Measurements from ENCODE around the gene LARGE1. TPM values are rescaled to one million over a fixed set of nuclear protein-coding genes. Genes with fewer than 3 reads are reported as not detected.

LARGE1 gene
- total RNA-seq, 4 donors from 2014 or later = 24.9 to 51.0 (median 32.7) TPM

GRCh38 chr22:33315117-33315516, 605.2 kb downstream of the LARGE1 start:
- WGBS, 2 donors = 91 to 92% methylated on average over 11 of the region's 11 CpGs
- H3K4me1 ChIP-seq = no peaks in the 10 kb centered on the region
- no peak for TF ChIP-seq CTCF (IDR thresholded peaks at IDR 0.05)
- TF ChIP-seq POLR2A (IDR thresholded peaks at IDR 0.05) = no peak
- TF ChIP-seq EP300 (IDR thresholded peaks at IDR 0.05) = no peak
- no peak for DNase-seq (ENCODE audit: low spot score in 2 of 2)
- H3K9me3 ChIP-seq = no peaks in the 10 kb centered on the region
- no peak overlapping the region for H3K27ac ChIP-seq
- H3K4me3 ChIP-seq = no peak overlapping the region
- H3K36me3 ChIP-seq = peaks cover 0 to 53% (median 0%) of the 10 kb centered on the region in 3 donors
- H3K27me3 ChIP-seq = no peaks in the 10 kb centered on the region

- 85 to 92% methylated on average over 5 of the region's 5 CpGs for WGBS, 2 donors
- no peak for DNase-seq (ENCODE audit: low spot score in 2 of 2)
- peaks cover 0 to 61% (median 0%) of the 10 kb centered on the region in 3 donors for H3K36me3 ChIP-seq
- H3K27ac ChIP-seq = no peak overlapping the region
- no peak for TF ChIP-seq CTCF (IDR thresholded peaks at IDR 0.05)
- no peak for TF ChIP-seq POLR2A (IDR thresholded peaks at IDR 0.05)
- no peak for TF ChIP-seq EP300 (IDR thresholded peaks at IDR 0.05)
- no peaks in the 10 kb centered on the region for H3K4me1 ChIP-seq
- H3K4me3 ChIP-seq = no peak overlapping the region
- no peaks in the 10 kb centered on the region for H3K9me3 ChIP-seq
- no peaks in the 10 kb centered on the region for H3K27me3 ChIP-seq
These were observed 606.0 kb downstream of the LARGE1 start for GRCh38 chr22:33314316-33314715.

GRCh38 chr22:33303099-33303498, 617.2 kb downstream of the LARGE1 start:
- TF ChIP-seq POLR2A (IDR thresholded peaks at IDR 0.05) (no peak), EP300 (IDR thresholded peaks at IDR 0.05) (no peak), CTCF (IDR thresholded peaks at IDR 0.05) (no peak)
- no peak overlapping the region for H3K27ac ChIP-seq
- 77 to 78% methylated on average over 9 of the region's 9 CpGs for WGBS, 2 donors

GRCh38 chr22:33302549-33302948, 617.7 kb downstream of the LARGE1 start:
- H3K27me3 ChIP-seq = no peaks in the 10 kb centered on the region
- 56 to 63% methylated on average over 11 of the region's 11 CpGs for WGBS, 2 donors
- H3K27ac ChIP-seq = no peak overlapping the region
- H3K9me3 ChIP-seq = no peaks in the 10 kb centered on the region
- peaks cover 0 to 28% (median 5%) of the 10 kb centered on the region in 4 donors for H3K4me1 ChIP-seq
- H3K4me3 ChIP-seq = no peak overlapping the region
- DNase-seq (ENCODE audit: low spot score in 2 of 2) = no peak
- H3K36me3 ChIP-seq = peaks cover 0 to 11% (median 0%) of the 10 kb centered on the region in 3 donors
- no peak for TF ChIP-seq EP300 (IDR thresholded peaks at IDR 0.05)
- TF ChIP-seq POLR2A (IDR thresholded peaks at IDR 0.05) = no peak
- TF ChIP-seq CTCF (IDR thresholded peaks at IDR 0.05) = no peak

More at GRCh38 chr22:33303099-33303498, 617.2 kb downstream of the LARGE1 start:
- Histone ChIP-seq H3K36me3 (peaks cover 0 to 11% (median 0%) of the 10 kb centered on the region in 3 donors), H3K4me3 (no peak overlapping the region), H3K27me3 (no peaks in the 10 kb centered on the region), H3K4me1 (peaks cover 0 to 28% (median 5%) of the 10 kb centered on the region in 4 donors), H3K9me3 (no peaks in the 10 kb centered on the region)
- DNase-seq (ENCODE audit: low spot score in 2 of 2) = no peak

GRCh38 chr22:33302049-33302545, 618.2 kb downstream of the LARGE1 start:
- no peak overlapping the region for H3K4me3 ChIP-seq
- no peaks in the 10 kb centered on the region for H3K27me3 ChIP-seq
- no peaks in the 10 kb centered on the region for H3K9me3 ChIP-seq
- H3K27ac ChIP-seq = no peak overlapping the region
- peaks cover 0 to 28% (median 5%) of the 10 kb centered on the region in 4 donors for H3K4me1 ChIP-seq
- TF ChIP-seq CTCF (IDR thresholded peaks at IDR 0.05) (peak; percentile 85 to 93 (median 92)), POLR2A (IDR thresholded peaks at IDR 0.05) (no peak)
- peaks cover 0 to 13% (median 0%) of the 10 kb centered on the region in 3 donors for H3K36me3 ChIP-seq
- peak; percentile 68 to 84 for DNase-seq (ENCODE audit: low spot score in 2 of 2)
- WGBS, 2 donors = 12 to 14% methylated on average over 7 to 10 of the region's 10 CpGs

Data from tibial nerve (tissue), 4 donors.